Uterus (tissue), 2 donors: ENCODE measurements around the gene MEIG1.

Experiments
- POLR2A ChIP-seq, 2 donors: fragments of 450-650 bp; IDR thresholded peaks; one replicate each; pipeline ENCODE4 v1.6.1; 2016; ENCODE audit warnings: antibody characterized with exemption in 2 of 2, mild to moderate bottlenecking in 1 of 2, moderate library complexity in 1 of 2
- TF ChIP-seq, protein P1 (sequence below), 4 experiments: fragments of 200-600 bp in 2 of 4; fragments of 450-650 bp in 2 of 4; sonication (generic) in 2 of 4; IDR thresholded peaks; one replicate each; pipeline ENCODE4 v1.5.1; 2016 to 2019; ENCODE audit warnings: antibody characterized with exemption in 4 of 4, mild to moderate bottlenecking in 2 of 4, moderate library complexity in 1 of 4

DNA sequence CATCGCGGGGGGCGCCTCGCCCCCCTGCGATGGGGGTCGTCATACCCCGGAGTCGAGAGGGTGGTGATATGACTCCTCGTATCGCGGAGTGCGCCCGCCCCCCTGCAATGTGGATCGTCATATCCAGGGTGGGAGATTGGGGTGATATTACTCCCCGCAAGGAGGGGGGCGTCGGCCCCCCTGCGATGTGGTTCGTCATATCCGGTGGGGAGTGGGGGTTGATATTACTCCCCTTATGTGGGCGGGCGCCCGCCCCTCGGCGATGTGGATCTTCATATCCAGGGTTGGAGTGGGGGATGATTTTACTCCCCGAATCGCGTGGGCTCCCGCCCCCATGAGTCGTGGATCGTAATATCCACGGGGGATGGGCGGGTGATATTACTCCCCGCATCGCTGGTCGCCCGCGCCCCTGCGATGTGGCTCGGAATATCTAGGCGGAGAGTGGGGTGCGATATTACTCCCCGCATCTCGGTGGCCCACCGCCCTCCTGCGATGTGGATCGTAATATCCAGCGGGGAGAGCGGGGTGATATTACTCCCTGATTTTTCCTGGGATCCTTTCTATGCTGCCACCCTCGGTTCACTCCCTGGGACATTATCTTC is 36.9 kb downstream of the MEIG1 start:
- TF ChIP-seq, protein P1, sequence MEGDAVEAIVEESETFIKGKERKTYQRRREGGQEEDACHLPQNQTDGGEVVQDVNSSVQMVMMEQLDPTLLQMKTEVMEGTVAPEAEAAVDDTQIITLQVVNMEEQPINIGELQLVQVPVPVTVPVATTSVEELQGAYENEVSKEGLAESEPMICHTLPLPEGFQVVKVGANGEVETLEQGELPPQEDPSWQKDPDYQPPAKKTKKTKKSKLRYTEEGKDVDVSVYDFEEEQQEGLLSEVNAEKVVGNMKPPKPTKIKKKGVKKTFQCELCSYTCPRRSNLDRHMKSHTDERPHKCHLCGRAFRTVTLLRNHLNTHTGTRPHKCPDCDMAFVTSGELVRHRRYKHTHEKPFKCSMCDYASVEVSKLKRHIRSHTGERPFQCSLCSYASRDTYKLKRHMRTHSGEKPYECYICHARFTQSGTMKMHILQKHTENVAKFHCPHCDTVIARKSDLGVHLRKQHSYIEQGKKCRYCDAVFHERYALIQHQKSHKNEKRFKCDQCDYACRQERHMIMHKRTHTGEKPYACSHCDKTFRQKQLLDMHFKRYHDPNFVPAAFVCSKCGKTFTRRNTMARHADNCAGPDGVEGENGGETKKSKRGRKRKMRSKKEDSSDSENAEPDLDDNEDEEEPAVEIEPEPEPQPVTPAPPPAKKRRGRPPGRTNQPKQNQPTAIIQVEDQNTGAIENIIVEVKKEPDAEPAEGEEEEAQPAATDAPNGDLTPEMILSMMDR (IDR thresholded peaks at IDR 0.05): no peak
- TF ChIP-seq POLR2A (IDR thresholded peaks at IDR 0.05): no peak
